HCEC 1CT (cell line): ENCODE data around the gene SORCS2.

Experiments used
- DNase-seq: peaks from one replicate; pipeline ENCODE4 v3.0.0-alpha.2; 2017

The SORCS2 gene

GRCh38 chr4:7187168-7187535, 5.2 kb upstream of the SORCS2 start:
- DNase-seq: no peak

GRCh38 chr4:7187691-7188090, 4.6 kb upstream of the SORCS2 start:
- DNase-seq: no peak

GRCh38 chr4:7189066-7189465, 3.3 kb upstream of the SORCS2 start:
- DNase-seq: no peak

GRCh38 chr4:7189475-7190277, 2.7 kb upstream of the SORCS2 start:
- DNase-seq: no peak

GRCh38 chr4:7190278-7190594, 2.1 kb upstream of the SORCS2 start:
- DNase-seq: no peak

- DNase-seq: no peak
Measured at GRCh38 chr4:7190691-7191545, 1.4 kb upstream of the SORCS2 start.

GRCh38 chr4:7191546-7192251, 639 bp upstream of the SORCS2 start:
- DNase-seq: no peak

GRCh38 chr4:7193030-7193958, 956 bp downstream of the SORCS2 start:
- no peak for DNase-seq

GRCh38 chr4:7194251-7195140, 2.2 kb downstream of the SORCS2 start:
- DNase-seq: no peak

- no peak for DNase-seq
Measured at GRCh38 chr4:7195141-7195515, 2.8 kb downstream of the SORCS2 start.

GRCh38 chr4:7195546-7196287, 3.4 kb downstream of the SORCS2 start:
- DNase-seq: no peak

GRCh38 chr4:7196288-7196651, 3.9 kb downstream of the SORCS2 start:
- DNase-seq: no peak

GRCh38 chr4:7196736-7197135, 4.4 kb downstream of the SORCS2 start:
- no peak for DNase-seq

- DNase-seq: no peak
Measured at GRCh38 chr4:7197910-7198309, 5.6 kb downstream of the SORCS2 start.

- DNase-seq: no peak
Measured at GRCh38 chr4:7198440-7199128, 6.2 kb downstream of the SORCS2 start.

- DNase-seq: no peak
Measured at GRCh38 chr4:7199129-7199725, 6.9 kb downstream of the SORCS2 start.

- DNase-seq: no peak
Measured at GRCh38 chr4:7199771-7200441, 7.6 kb downstream of the SORCS2 start.

GRCh38 chr4:7200801-7201200, 8.5 kb downstream of the SORCS2 start:
- no peak for DNase-seq
